NCI-H2196 (cell line): ENCODE data around the gene TBC1D5.

Source experiments
- DNase-seq: peaks from one replicate; lab custom pipeline; 2025; ENCODE audit not compliant: unreplicated experiment; lab: John Stamatoyannopoulos, UW

Gene TBC1D5

GRCh38 chr3:17602126-17602525, 140.3 kb downstream of the TBC1D5 start:
- DNase-seq: no peak

DNA sequence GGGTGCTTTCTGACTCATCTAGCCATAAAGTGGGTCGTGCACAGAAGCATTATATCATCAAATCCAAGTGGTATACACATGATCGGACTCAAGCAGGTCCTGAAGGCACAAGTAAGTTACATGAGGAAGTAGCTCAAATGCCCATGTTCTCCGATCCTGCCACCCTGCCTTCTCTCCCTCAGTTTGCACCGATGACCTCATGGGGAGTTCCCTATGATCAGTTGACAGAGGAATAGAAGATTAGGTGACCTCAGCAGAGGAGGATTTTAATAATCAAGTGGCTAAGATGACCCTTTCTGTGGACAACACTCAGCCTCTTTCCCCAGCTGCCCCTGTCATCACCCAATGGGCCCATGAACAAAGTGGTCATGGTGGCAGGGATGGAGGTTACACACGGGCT, 149.5 kb downstream of the TBC1D5 start:
- DNase-seq: no peak

DNA sequence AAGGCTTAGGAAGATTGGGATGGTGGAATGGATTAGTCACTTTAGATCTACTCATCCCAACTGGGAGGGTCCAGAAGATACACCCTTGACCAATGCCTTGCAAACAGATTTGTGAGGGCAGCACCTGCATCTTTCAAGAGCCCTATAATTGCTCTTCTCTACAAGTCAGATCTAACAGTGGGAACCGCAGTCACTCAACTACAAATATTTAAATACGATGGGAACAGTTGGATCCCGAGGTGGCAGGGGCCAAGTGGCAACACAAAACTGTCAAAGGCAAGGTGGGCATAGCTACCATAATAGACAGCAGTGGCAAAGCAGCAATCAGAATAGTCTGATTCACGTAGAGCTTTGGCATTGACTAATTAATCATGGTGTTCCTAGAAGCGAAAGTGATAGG, 152.0 kb downstream of the TBC1D5 start:
- no peak for DNase-seq

DNA sequence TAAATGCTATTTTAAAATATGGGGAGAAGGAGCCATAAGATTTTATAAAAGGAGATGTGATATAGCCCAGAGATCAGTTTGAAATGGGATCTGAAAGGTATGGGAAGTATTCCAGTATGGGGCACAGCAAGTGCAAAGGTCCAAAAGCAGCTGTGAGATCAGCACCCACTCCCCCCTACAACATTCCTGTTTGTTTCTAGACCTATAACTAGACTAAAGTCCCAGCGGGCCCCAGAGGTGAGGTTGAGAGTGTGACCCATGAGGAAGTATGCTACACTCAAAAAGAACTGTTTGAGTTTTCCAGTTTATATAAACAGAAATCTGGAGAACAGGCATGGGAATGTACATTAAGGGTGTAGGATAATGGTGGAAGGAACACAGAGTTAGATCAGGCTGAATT, 152.5 kb downstream of the TBC1D5 start:
- DNase-seq: no peak

DNA sequence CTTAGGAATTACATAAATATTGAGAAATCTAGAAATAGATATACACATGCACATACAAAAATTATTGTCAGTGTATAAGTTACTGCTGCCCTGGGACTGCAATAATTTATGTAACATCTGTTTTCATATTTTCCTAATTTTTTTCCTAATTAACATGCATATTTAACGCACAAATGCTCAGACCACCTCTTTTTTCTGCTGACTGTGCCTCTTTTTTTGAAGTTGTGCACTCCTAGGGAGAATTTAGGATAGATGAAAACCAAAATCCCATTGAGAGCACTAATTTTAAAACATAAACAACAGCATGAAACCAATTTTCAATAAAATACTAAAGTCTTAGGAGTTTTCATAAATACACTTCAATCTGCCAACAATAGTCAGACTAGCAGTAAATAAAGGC, 154.0 kb downstream of the TBC1D5 start:
- DNase-seq: no peak

DNA sequence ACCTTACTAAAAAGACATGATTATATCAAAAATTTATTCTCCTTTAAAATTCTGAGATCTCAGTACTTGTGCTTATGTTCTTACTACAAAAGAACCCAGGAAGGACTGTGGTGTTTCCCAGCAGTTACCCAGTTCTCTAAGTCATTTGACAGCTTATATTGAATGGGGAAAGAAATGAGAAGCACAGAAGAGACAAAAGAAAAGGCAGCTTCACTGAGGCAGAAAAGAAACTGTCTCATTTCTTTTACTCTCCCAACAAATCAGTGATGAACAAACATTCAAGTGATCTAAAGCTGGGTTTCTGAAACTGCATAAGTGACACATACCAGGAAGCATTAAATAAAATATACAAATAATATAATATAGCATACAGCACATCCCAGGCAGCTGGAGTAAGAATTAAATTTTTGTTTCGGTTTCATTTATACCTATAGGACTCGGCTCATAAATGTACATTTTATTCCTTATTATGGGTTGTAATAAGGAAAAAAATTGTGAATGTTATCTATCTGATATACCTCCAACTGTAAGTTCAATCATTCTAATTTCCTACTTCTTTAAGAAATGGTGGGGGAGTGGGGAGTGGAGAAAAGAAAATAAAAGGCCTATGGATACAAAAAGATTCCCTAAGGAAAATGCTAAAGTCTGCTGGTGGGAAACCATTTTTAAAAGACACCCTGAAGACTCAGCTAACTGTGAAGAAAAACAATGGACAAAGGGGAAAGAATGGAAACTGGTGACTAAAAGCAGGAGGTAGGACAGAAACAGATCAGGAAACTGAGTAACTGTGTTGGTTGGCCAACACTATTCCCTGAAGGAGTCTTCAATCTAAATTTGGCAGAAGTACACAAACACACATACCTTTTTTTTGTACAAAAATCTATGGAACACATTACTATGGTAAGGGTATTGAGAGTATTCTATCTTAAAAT, 156.8 kb downstream of the TBC1D5 start:
- DNase-seq: no peak

- no peak for DNase-seq
Measured at GRCh38 chr3:17584066-17584465, 158.4 kb downstream of the TBC1D5 start.

GRCh38 chr3:17583530-17583929, 158.9 kb downstream of the TBC1D5 start:
- DNase-seq: no peak

DNA sequence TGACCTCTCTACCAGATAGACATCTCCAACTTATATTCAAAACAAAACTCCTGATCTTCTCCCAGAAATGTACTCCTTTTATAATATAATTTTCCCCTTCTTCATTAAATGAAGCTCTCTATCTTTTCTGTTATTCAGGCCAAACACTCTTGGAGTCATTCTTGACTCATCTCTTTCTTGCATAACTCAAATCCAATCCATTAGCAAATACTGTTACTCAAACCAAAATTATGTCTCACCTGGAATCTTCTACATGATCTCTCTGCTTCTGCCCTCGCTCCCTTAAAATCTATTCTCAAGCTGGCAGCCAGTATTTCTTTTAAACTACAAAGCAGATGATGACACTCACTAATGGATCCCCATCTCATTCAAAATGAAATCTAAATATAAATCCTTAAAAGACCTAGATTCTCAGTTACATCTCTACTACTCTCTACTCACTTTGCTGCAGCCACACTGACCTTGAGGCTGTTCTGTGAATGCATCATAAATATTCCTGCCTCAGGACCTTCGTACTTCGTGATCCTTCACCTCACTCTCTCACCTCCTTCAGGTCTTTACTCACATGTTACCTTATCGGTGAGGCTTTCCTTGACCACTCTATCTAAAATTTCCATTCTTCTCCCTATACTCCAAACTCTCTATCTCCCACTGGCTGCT, 160.9 kb downstream of the TBC1D5 start:
- DNase-seq: no peak

DNA sequence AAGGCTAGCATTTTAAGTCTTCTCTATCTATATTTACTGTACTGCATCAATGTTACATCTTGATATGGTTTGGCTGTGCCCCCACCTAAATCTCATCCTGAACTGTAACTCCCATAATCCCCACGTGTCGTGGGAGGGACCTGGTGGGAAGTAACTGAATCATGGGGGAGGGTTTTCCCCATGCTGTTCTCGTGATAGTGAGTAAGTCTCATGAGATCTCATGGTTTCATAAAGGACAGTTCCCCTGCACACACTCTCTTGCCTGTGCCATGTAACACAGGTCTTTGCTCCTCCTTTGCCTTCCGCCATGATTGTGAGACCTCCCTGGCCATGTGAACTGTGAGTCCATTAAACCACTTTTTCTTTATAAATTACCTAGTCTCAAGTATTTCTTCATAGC, 161.5 kb downstream of the TBC1D5 start:
- no peak for DNase-seq

GRCh38 chr3:17579289-17580031, 163.0 kb downstream of the TBC1D5 start:
- DNase-seq: no peak

- DNase-seq: no peak
Measured at GRCh38 chr3:17577796-17578520, 164.5 kb downstream of the TBC1D5 start.

- no peak for DNase-seq
Measured at GRCh38 chr3:17573396-17573795, 169.0 kb downstream of the TBC1D5 start.

DNA sequence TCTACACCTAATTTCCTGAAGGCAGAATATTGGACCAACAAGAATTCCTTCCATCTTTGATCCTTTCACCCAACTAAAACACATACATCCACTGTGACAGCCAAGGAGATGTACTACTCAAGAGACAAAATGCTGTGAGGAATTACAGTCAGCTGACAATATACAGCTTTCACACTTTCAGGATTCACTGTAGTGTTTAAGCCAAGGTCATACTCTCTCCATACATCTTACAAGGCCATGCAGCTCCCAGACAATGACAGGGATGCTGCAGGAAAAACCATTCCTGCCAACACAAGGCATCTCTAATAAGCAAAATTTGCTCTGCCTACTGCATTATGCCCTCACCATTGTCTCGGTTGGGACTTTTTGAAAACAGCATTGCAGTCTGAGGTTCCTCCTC, 170.7 kb downstream of the TBC1D5 start:
- DNase-seq: no peak

- no peak for DNase-seq
Measured at GRCh38 chr3:17562845-17563244, 179.6 kb downstream of the TBC1D5 start.

DNA sequence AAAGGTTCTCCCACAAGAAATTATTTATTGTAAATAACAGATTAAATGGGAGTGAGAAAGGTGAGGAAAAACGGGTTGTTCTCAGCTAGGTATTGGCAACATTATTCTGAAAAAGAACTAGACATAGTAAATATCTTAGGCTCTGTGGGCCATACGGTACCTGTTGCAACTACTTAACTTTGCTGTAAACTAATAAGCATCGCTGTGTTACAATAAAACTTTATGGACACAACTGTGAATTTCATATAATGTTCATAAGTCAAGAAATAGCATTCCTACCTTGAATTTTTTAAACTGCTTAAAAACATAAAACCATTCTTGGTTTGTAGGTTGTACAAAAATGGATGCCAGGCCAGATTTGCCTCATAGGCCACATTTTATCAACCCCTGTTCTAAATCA, 183.9 kb downstream of the TBC1D5 start:
- DNase-seq: no peak

DNA sequence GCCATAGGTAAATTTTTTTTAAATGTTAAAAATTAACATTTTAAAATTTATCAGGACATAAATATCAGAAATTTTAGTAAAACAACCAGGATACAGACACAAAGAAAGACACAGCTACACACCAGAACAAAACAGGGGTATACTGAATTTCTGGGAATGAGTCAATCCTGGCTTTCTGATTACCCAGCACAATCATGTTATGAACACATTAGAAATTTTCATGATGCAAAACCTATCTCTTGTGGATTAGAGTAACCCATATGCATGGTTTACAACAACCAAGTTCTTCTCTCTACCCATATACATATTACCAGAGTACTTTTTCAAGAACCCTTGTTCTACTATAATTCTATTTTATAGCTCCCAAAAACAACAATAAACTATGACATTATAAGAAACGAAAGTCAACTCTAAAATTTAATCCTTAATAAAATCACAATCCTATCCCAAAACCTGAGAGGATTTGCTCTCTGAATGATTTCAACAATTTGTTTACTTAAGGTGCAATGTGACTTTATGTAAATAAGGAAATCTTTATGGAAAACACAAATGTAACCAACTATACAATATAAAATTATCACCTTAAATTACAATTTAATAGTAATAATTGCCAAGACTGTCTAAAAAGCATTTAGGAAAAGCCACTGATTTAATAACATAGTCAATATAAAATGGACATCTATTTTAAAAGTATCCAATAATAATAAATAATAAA, 184.5 kb downstream of the TBC1D5 start:
- DNase-seq: no peak

DNA sequence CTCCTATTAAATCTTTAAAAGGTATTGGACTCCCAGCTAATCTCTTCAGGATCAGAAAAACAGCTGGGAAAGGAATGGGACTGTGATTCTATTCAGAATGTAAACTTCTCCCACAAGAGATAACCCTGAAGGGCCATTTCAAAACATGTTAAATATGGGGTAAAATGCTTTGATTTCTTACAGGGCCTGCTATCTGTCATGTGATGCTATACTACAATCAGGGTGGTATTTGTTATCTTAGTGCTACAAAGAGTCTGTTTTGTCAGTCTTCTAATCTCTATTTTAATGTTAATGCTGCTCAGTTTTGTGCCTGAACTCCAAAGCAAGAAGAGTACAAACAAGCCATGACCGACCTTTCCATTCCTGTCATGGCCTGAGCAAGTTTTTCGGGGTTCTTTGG, 186.9 kb downstream of the TBC1D5 start:
- DNase-seq: no peak

DNA sequence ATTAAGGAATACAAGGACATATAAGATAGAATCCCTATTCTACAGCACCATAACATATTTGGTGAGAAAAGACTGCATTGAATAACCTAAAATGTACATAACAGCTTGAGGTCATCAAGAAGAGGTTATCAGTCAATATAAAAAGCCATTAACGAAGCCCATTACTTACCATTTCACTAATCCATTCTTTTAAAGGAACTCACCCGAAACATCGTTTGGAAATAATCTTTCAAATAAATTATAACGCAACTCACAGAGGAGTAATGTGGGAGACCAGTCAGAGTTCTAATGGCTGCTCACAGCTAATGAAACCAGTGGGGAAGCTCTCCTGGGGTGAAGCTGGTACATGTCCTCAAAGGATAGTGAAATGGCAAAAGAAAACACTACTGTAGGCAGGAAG, 188.4 kb downstream of the TBC1D5 start:
- no peak for DNase-seq

DNA sequence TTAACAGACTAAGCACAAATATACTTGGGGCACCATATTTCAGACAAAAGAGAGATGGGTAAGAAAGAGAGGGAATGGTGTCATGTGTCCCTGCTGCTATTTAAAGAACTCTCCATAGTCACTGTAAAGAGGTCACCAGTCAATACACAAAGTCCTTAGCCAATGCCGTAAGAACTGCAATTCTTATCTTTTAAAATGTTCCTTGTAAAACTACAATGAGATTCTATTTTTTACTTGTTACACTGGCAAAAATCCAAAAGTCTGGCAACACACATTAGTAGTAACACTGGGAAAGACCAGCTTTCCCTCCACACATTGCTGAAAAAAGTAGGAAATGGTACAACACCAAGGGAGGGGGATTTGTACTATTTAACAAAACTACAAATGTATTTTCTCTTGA, 189.4 kb downstream of the TBC1D5 start:
- no peak for DNase-seq

- DNase-seq: no peak
Measured at GRCh38 chr3:17552351-17552750, 190.1 kb downstream of the TBC1D5 start.
